ENCODE measurements around the gene TGFBR3L. TPM values are rescaled to one million over a fixed set of nuclear protein-coding genes. Genes with fewer than 3 reads are reported as not detected.
A peak's percentile ranks its signal among the peaks of the same experiment; 100 is the strongest.
"Not testable (repeated sequence)": the region's sequence is repeated elsewhere in the genome, so short reads cannot be mapped to it uniquely, and the experiment has no call there.

TGFBR3L gene
- total and polyA plus RNA-seq, 12 donors = 0.23 to 7.0 (median 1.2) TPM; not detected in 3

DNA sequence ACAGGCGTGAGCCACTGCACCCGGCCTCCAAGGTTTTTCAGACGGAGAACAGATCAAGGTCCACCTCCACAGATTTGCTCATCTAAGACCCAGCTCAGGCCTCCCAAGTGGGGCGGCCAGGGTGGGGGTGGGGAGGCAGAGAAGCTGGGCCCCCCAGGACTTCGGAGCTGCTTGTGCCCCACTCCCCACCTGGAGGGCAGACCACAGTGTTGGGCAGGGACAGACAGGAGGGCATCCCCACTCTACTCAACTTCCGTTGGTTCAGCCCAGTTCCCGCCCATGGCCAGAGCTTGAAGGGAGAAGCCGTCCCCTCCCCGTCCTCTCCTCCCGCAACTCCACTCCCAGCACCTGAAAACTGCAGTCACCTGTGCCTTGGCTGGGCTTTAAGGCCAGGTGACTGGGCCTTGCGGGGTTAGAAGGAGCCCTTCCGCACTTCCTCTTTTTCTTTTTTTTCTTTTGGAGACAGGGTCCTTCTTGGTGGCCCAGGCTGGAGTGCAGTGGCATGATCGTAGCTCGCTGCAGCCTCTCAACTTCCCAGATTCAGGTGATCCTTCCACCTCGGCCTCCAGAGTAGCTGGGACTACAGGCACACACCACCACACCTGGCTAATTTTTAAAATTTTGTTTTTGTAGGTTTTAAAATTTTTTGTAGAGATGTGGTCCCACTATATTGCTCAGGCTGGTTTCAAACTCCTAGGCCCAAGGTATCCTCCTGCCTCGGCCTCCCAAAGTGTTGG lies 27.1 kb upstream of the TGFBR3L start:
- Histone ChIP-seq H3K36me3 (replicated peaks in 1 of 2) (no peaks in the 10 kb centered on the region), H3K27me3 (no peaks in the 10 kb centered on the region), H3K4me3 (no peak overlapping the region), H3K27ac (no peak overlapping the region), H3K9me3 (replicated peaks in 1 of 3) (no peaks in the 10 kb centered on the region), H3K4me1 (replicated peaks in 1 of 2) (peaks cover 0 to 4% of the 10 kb centered on the region in 2 donors)
- intact Hi-C loops (cut with DNase I) = no loop called here
- 71 to 80% (median 78%) methylated on average over 15 to 16 of the region's 16 CpGs for WGBS, 4 donors
- DNase-seq = no peak
- TF ChIP-seq, protein P1, sequence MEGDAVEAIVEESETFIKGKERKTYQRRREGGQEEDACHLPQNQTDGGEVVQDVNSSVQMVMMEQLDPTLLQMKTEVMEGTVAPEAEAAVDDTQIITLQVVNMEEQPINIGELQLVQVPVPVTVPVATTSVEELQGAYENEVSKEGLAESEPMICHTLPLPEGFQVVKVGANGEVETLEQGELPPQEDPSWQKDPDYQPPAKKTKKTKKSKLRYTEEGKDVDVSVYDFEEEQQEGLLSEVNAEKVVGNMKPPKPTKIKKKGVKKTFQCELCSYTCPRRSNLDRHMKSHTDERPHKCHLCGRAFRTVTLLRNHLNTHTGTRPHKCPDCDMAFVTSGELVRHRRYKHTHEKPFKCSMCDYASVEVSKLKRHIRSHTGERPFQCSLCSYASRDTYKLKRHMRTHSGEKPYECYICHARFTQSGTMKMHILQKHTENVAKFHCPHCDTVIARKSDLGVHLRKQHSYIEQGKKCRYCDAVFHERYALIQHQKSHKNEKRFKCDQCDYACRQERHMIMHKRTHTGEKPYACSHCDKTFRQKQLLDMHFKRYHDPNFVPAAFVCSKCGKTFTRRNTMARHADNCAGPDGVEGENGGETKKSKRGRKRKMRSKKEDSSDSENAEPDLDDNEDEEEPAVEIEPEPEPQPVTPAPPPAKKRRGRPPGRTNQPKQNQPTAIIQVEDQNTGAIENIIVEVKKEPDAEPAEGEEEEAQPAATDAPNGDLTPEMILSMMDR (IDR thresholded peaks at IDR 0.05) = no peak
- TF ChIP-seq POLR2A (IDR thresholded peaks at IDR 0.05) = no peak

- H3K36me3 ChIP-seq (replicated peaks in 1 of 2) = no peaks in the 10 kb centered on the region
- H3K9me3 ChIP-seq (replicated peaks in 1 of 3) = no peaks in the 10 kb centered on the region
- WGBS, 4 donors = 8 to 25% (median 13%) methylated on average over 15 to 53 of the region's 53 CpGs
- intact Hi-C loops (cut with DNase I) = no loop called here
- peak in 1 of 2 donors; percentile 73 for TF ChIP-seq POLR2A (IDR thresholded peaks at IDR 0.05)
- TF ChIP-seq, protein P1 (IDR thresholded peaks at IDR 0.05) = no peak
- peak in 6 of 7 donors; percentile 67 to 82 (median 74) for DNase-seq
- H3K27ac ChIP-seq = peak within 1 kb of the TSS in 2 of 5 donors; percentile 67 to 71
- no peaks in the 10 kb centered on the region for H3K27me3 ChIP-seq
- H3K4me1 ChIP-seq (replicated peaks in 1 of 2) = peaks cover 4% of the 10 kb centered on the region in 2 donors
- H3K4me3 ChIP-seq = peak within 1 kb of the TSS in 2 of 4 donors; percentile 33 to 74
Observed at GRCh38 chr19:7888145-7888825, 26.3 kb upstream of the TGFBR3L start, which contains the start of gene LRRC8E. TSS of gene LRRC8E (plus strand) at chr19:7888510. CDS start at chr19:7895604, 7,094 bp downstream.

DNA sequence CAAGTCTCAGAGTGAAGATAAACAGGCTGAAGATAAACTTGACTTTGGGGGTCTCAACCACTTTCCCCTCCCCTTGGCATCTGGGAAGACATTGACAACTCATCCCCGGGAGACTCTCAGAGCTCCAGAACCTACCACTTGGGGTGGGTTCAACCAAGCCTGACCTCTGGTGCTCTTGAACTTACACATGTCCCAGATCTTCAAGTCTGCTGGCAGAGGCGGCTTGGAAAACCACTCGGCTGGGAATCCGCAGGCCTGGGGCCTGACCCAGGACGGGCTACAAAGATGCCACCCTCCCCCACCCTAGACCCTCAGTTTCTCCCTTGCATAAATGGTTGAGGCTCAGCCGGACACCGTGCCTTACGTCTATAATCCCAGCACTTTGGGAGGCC lies 25.8 kb upstream of the TGFBR3L start:
- H3K4me1 ChIP-seq (replicated peaks in 1 of 2) = peaks cover 4 to 8% of the 10 kb centered on the region in 2 donors
- DNase-seq = no peak
- no peaks in the 10 kb centered on the region for H3K27me3 ChIP-seq
- intact Hi-C loops (cut with DNase I) = no loop called here
- H3K27ac ChIP-seq = peak overlapping the region in 2 of 5 donors; percentile 67 to 71
- 67 to 75% (median 70%) methylated on average over 7 to 8 of the region's 8 CpGs for WGBS, 4 donors
- H3K4me3 ChIP-seq = peak overlapping the region in 2 of 4 donors; percentile 33 to 74
- H3K9me3 ChIP-seq (replicated peaks in 1 of 3) = no peaks in the 10 kb centered on the region
- H3K36me3 ChIP-seq (replicated peaks in 1 of 2) = no peaks in the 10 kb centered on the region
- TF ChIP-seq POLR2A (IDR thresholded peaks at IDR 0.05) = no peak
- TF ChIP-seq, protein P1 (IDR thresholded peaks at IDR 0.05) = no peak

DNA sequence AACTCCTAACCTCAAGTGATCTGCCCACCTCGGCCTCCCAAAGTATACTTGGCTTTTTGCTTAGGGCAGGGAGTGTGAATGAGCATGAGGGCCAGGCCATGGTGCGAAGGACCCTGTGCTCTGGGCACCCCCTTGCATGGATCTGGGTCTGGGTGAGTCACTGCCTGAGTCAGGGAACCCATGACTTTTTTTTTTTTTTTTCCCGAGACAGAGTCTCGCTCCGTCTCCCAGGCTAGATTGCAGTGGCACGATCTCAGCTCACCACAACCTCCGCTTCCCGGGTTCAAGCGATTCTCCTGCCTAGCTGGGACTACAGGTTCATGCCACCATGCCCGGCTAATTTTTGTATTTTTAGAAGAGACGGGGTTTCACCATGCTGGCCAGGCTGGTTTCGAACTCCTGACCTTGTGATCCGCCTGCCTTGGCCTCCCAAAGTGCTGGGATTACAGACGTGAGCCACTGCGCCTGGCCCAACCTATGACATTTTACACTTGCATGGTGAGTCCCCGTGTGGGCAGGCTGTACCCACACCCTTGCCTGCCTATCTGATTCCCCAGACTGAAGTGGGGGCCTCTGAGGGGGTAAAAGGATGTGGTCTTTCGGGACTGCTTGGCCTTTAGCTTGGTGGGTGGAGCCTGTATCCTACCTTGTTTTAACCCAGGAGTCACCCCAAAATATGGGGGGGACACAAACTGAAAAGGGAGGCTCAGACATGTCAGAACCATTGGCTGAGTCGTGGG lies 21.1 kb upstream of the TGFBR3L start:
- intact Hi-C loops (cut with DNase I); H3K9me3 ChIP-seq (replicated peaks in 1 of 3); H3K36me3 ChIP-seq (replicated peaks in 1 of 2); H3K4me1 ChIP-seq (replicated peaks in 1 of 2); H3K27me3 ChIP-seq: not testable (repeated sequence)
- Histone ChIP-seq H3K27ac (peak overlapping the region in 2 of 5 donors; percentile 5 to 70), H3K4me3 (peak overlapping the region in 1 of 4 donors; percentile 26)
- DNase-seq = peak in 5 of 7 donors; percentile 59 to 75 (median 65)
- peak in 1 of 2 donors; percentile 47 for TF ChIP-seq POLR2A (IDR thresholded peaks at IDR 0.05)
- WGBS, 4 donors = 49 to 63% (median 53%) methylated on average over 16 to 18 of the region's 18 CpGs
